HepG2 (cell line): Measurements from ENCODE around the gene TEDC2. TPM values are rescaled to one million over a fixed set of nuclear protein-coding genes. Genes with fewer than 3 reads are reported as not detected.

Source experiments
- ATF7 ChIP-seq, 2 experiments: fragments of 450-650 bp in 1 of 2; sonication (generic) in 1 of 2; formaldehyde crosslinking in 1 of 2; IDR thresholded peaks; 2 replicates each; pipeline versions ENCODE4 v1.4.0 to v1.6.1; 2016 to 2020; ENCODE audit warnings: antibody characterized with exemption in 1 of 2, mild to moderate bottlenecking in 1 of 2, missing genetic modification reagents in 1 of 2
- GATA4 ChIP-seq: sonication (generic); IDR thresholded peaks from 2 replicates; pipeline ENCODE4 v1.6.1; 2016; ENCODE audit warnings: antibody characterized with exemption, low read depth, borderline replicate concordance
- GTF2F1 ChIP-seq: fragments of 150-350 bp; IDR thresholded peaks from 2 replicates; pipeline ENCODE4 v1.6.1; 2014; ENCODE audit warnings: low read length
- ISL2 ChIP-seq: sonication (generic); formaldehyde crosslinking; IDR thresholded peaks from 2 replicates; pipeline ENCODE4 v1.5.0; 2020; ENCODE audit warnings: missing genetic modification reagents
- JUNB ChIP-seq: sonication (generic); formaldehyde crosslinking; IDR thresholded peaks from 2 replicates; pipeline ENCODE4 v1.8.0; 2022; ENCODE audit warnings: missing genetic modification reagents, mild to moderate bottlenecking, borderline replicate concordance
- NCOA2 ChIP-seq: sonication (generic); formaldehyde crosslinking; IDR thresholded peaks from 2 replicates; pipeline ENCODE4 v1.8.0; 2022; ENCODE audit warnings: inconsistent platforms
- PHB2 ChIP-seq: fragments of 450-650 bp; IDR thresholded peaks from 2 replicates; pipeline ENCODE4 v1.6.1; 2018; ENCODE audit not compliant: partially characterized antibody
- PITX1 ChIP-seq: sonication (generic); formaldehyde crosslinking; IDR thresholded peaks from 2 replicates; pipeline ENCODE4 v1.5.1; 2020; ENCODE audit warnings: mild to moderate bottlenecking, missing genetic modification reagents
- PRMT3 ChIP-seq: sonication (generic); formaldehyde crosslinking; IDR thresholded peaks from 2 replicates; pipeline ENCODE4 v1.8.1; 2022; ENCODE audit warnings: low read depth, mild to moderate bottlenecking, moderate library complexity, missing genetic modification reagents, borderline replicate concordance
- RAD21 ChIP-seq: fragments of 450-650 bp; formaldehyde crosslinking; IDR thresholded peaks from 2 replicates; pipeline ENCODE4 v1.5.0; 2020; ENCODE audit warnings: mild to moderate bottlenecking
- RBFOX2 ChIP-seq: fragments of 200-400 bp; formaldehyde crosslinking; IDR thresholded peaks from 2 replicates; pipeline ENCODE4 v1.6.1; 2017; ENCODE audit warnings: low read depth, mild to moderate bottlenecking, low read length
- ZNF251 ChIP-seq: sonication (generic); formaldehyde crosslinking; IDR thresholded peaks from 2 replicates; pipeline ENCODE4 v1.9.0; 2021; ENCODE audit warnings: mild to moderate bottlenecking, missing genetic modification reagents
- ZNF260 ChIP-seq: sonication (generic); formaldehyde crosslinking; IDR thresholded peaks from 2 replicates; pipeline ENCODE4 v1.4.0; 2020; ENCODE audit warnings: missing genetic modification reagents, low read depth, mild to moderate bottlenecking, borderline replicate concordance
- ZNF407 ChIP-seq: sonication (generic); formaldehyde crosslinking; IDR thresholded peaks from one replicate; pipeline ENCODE4 v1.5.1; 2020; ENCODE audit warnings: mild to moderate bottlenecking, missing genetic modification reagents; ENCODE audit errors: not compliant biosample characterization
- ZNF446 ChIP-seq: sonication (generic); formaldehyde crosslinking; IDR thresholded peaks from 2 replicates; pipeline ENCODE4 v1.5.0; 2020; ENCODE audit warnings: mild to moderate bottlenecking, missing genetic modification reagents
- ZNF552 ChIP-seq: sonication (generic); formaldehyde crosslinking; IDR thresholded peaks from 2 replicates; pipeline ENCODE4 v1.9.0; 2022; ENCODE audit warnings: missing genetic modification reagents, mild to moderate bottlenecking, borderline replicate concordance
- ZNF790 ChIP-seq: sonication (generic); formaldehyde crosslinking; IDR thresholded peaks from 2 replicates; pipeline ENCODE4 v1.8.0; 2022; ENCODE audit warnings: missing genetic modification reagents, mild to moderate bottlenecking, borderline replicate concordance
- polyA plus RNA-seq, 8 experiments: library from polyadenylated mRNA; depleted of rRNA in 3 of 8; stranded (reverse) in 7 of 8; unstranded in 1 of 8; fragments of >200 nt; fragmentation: Illumina TruSeq in 4 of 8; extraction: Trizol in 4 of 8; gene quantifications; 2 replicates each; pipeline versions ENCODE4 v1.2.1 to v1.2.3, GENCODE V29; 2011 to 2016; ENCODE audit warnings: low read depth in 4 of 8, missing spikeins in 1 of 8, mixed read lengths in 1 of 8; ENCODE audit not compliant: insufficient read depth in 1 of 8
- total RNA-seq, 5 experiments: library from RNA; depleted of rRNA; stranded (reverse); fragments of >200 nt; fragmentation: Illumina TruSeq; extraction: Trizol; gene quantifications; 2 replicates each; pipeline ENCODE4 v1.2.3, GENCODE V29; 2016; ENCODE audit warnings: low read depth in 1 of 5
- TF ChIP-seq, protein P1 (sequence below): sonication (generic); formaldehyde crosslinking; IDR thresholded peaks from 2 replicates; pipeline ENCODE4 v1.4.0; 2020; ENCODE audit warnings: missing genetic modification reagents, borderline replicate concordance
- TF ChIP-seq, protein P2 (sequence below): IDR thresholded peaks from 2 replicates; pipeline ENCODE4 v1.6.1; 2016; ENCODE audit warnings: mild to moderate bottlenecking, missing biosample characterization, missing genetic modification reagents

The TEDC2 gene
- total and polyA plus RNA-seq, 2 of the 13 experiments (the other 11 are each of a cell fraction or from before 2014, with no cell fraction given) = 6.2 to 24.4 TPM

DNA sequence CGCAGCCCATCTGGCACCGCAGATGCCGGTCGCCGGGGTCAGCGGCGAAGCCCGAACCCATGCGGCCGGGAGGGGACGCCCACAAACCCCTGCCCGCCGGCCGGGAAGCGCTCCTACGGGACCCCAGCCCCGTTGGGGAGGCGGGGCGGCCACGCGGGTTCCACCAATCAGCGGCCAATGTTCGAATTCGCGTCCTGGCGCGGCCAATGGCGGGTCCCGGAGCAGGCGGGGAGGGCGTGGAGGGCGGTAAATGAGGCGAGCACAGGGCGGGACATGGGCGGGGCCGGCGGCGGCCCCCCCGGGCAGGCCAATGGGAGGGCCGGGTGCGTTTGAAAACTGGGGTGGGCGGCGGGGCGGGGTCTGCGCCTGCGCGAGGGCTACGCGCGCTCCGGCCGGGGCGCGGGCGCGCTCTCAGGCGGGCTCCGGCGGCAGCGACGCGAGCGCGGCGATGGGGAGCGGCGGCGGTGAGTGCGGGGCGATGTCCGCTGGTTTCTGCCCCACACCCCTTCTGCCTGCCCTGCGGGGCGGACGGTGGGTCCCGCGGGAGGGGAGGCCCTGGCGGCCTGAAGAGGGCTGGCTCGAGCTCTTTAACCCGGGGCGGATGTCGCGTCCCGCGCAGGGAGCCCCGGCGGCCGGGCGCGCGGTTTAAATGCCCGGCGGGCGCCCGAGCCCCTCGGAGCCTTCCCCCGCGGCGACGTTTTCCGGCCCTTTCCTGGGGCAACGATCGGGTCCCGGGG, 30.7 kb upstream of the TEDC2 start, which contains the start of gene CCNF (continued):
- TF ChIP-seq ZNF407 (CRISPR knock-in tag) (peak; percentile 55), NCOA2 (CRISPR knock-in tag) (0 out of 2 replicates have a peak, but pooled peaks have one; percentile 20), PHB2 (no peak), ATF7 (IDR thresholded peaks at IDR 0.05) (no peak), ATF7 (CRISPR knock-in tag; IDR thresholded peaks at IDR 0.05) (0 out of 2 replicates have a peak, but pooled peaks have one; percentile 60), RBFOX2 (peak; percentile 75), ZNF260 (CRISPR knock-in tag) (no peak), ZNF552 (no peak; the same call in 1 of the 2 replicates), ZNF446 (peak; percentile 27; the same call in 1 of the 2 replicates), ZNF790 (CRISPR knock-in tag) (peak; percentile 83), ISL2 (CRISPR knock-in tag) (0 out of 2 replicates have a peak, but pooled peaks have one; percentile 16), PITX1 (no peak), RAD21 (CRISPR knock-in tag) (peak; percentile 38), GTF2F1 (no peak), JUNB (CRISPR knock-in tag) (no peak), ZNF251 (CRISPR knock-in tag) (no peak), GATA4 (no peak), PRMT3 (CRISPR knock-in tag) (no peak)
- TF ChIP-seq, protein P1, sequence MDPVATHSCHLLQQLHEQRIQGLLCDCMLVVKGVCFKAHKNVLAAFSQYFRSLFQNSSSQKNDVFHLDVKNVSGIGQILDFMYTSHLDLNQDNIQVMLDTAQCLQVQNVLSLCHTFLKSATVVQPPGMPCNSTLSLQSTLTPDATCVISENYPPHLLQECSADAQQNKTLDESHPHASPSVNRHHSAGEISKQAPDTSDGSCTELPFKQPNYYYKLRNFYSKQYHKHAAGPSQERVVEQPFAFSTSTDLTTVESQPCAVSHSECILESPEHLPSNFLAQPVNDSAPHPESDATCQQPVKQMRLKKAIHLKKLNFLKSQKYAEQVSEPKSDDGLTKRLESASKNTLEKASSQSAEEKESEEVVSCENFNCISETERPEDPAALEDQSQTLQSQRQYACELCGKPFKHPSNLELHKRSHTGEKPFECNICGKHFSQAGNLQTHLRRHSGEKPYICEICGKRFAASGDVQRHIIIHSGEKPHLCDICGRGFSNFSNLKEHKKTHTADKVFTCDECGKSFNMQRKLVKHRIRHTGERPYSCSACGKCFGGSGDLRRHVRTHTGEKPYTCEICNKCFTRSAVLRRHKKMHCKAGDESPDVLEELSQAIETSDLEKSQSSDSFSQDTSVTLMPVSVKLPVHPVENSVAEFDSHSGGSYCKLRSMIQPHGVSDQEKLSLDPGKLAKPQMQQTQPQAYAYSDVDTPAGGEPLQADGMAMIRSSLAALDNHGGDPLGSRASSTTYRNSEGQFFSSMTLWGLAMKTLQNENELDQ (CRISPR knock-in tag) = no peak
- TF ChIP-seq, protein P2, sequence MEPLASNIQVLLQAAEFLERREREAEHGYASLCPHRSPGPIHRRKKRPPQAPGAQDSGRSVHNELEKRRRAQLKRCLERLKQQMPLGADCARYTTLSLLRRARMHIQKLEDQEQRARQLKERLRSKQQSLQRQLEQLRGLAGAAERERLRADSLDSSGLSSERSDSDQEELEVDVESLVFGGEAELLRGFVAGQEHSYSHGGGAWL (CRISPR knock-in tag) = peak; percentile 35; the same call in 1 of the 2 replicates
